Uterus (tissue), 2 donors: ENCODE results near the gene HNRNPAB.

ENCODE experiments used
- CTCF ChIP-seq, 4 experiments: fragments of 200-600 bp in 2 of 4; fragments of 450-650 bp in 2 of 4; sonication (generic) in 2 of 4; IDR thresholded peaks; one replicate each; pipeline ENCODE4 v1.5.1; 2016 to 2019; ENCODE audit warnings: antibody characterized with exemption in 4 of 4, mild to moderate bottlenecking in 2 of 4, moderate library complexity in 1 of 4
- POLR2A ChIP-seq, 2 donors: fragments of 450-650 bp; IDR thresholded peaks; one replicate each; pipeline ENCODE4 v1.6.1; 2016; ENCODE audit warnings: antibody characterized with exemption in 2 of 2, mild to moderate bottlenecking in 1 of 2, moderate library complexity in 1 of 2

GRCh38 chr5:178176791-178177190, 27.5 kb upstream of the HNRNPAB start:
- no peak for TF ChIP-seq CTCF (IDR thresholded peaks at IDR 0.05)
- TF ChIP-seq POLR2A (IDR thresholded peaks at IDR 0.05): no peak
